Retinal pigment epithelial cell (primary cell): ENCODE results near the gene CSRNP2.

Experiments
- DNase-seq: peaks from one replicate; pipeline ENCODE4 v3.0.0-alpha.2; 2010; ENCODE audit warnings: low read depth
- H3K4me3 ChIP-seq: 2 replicates; pipeline ENCODE4 v1.5.1; 2011; ENCODE audit warnings: mild to moderate bottlenecking, low read length, control low read depth, moderate library complexity
- CTCF ChIP-seq: conservative IDR thresholded peaks from 2 replicates; pipeline ENCODE4 v1.5.1; 2011; ENCODE audit warnings: low read depth, low read length, control low read depth, inconsistent platforms

The CSRNP2 gene

GRCh38 chr12:51011955-51012354 lies 71.4 kb downstream of the CSRNP2 start:
- DNase-seq = no peak
- TF ChIP-seq CTCF = no peak
- H3K4me3 ChIP-seq = no peak overlapping the region
